H9 (cell line): ENCODE measurements around the gene NUP54. TPM values are rescaled to one million over a fixed set of nuclear protein-coding genes. Genes with fewer than 3 reads are reported as not detected.

Experiments
- DNase-seq: peaks from one replicate; pipeline ENCODE4 v3.0.0-alpha.2; 2017
- H2AFZ ChIP-seq: one replicate; pipeline ENCODE4 v1.6.1; 2013; ENCODE audit warnings: mild to moderate bottlenecking, low read length, control low read depth, moderate library complexity
- H2AK5ac ChIP-seq: 2 replicates; pipeline ENCODE4 v1.6.1; 2013; ENCODE audit warnings: low read length, control low read depth, mixed read lengths; ENCODE audit not compliant: insufficient read length
- H2BK120ac ChIP-seq: one replicate; pipeline ENCODE4 v1.6.1; 2013; ENCODE audit warnings: low read depth, mild to moderate bottlenecking, low read length, control low read depth, inconsistent platforms; ENCODE audit not compliant: poor library complexity, severe bottlenecking
- H2BK12ac ChIP-seq: 2 replicates; pipeline ENCODE4 v1.6.1; 2013; ENCODE audit warnings: low read length, control low read depth, mixed read lengths, low read depth; ENCODE audit not compliant: insufficient read length
- H2BK15ac ChIP-seq: 2 replicates; pipeline ENCODE4 v1.6.1; 2013; ENCODE audit warnings: low read depth, low read length, control low read depth
- H2BK20ac ChIP-seq: one replicate; pipeline ENCODE4 v1.6.1; 2013; ENCODE audit warnings: low read depth, mild to moderate bottlenecking, low read length, control low read depth, inconsistent platforms; ENCODE audit not compliant: poor library complexity, severe bottlenecking
- H2BK5ac ChIP-seq: 2 replicates; pipeline ENCODE4 v1.6.1; 2013; ENCODE audit warnings: low read length, control low read depth, mixed read lengths; ENCODE audit not compliant: insufficient read length
- H3K14ac ChIP-seq: 2 replicates; pipeline ENCODE4 v1.6.1; 2013; ENCODE audit warnings: low read length, control low read depth; ENCODE audit not compliant: insufficient read depth
- H3K18ac ChIP-seq: 2 replicates; pipeline ENCODE4 v1.6.1; 2013; ENCODE audit warnings: low read depth, mild to moderate bottlenecking, mixed read lengths, low read length, control low read depth; ENCODE audit not compliant: insufficient read length
- H3K23ac ChIP-seq: 2 replicates; pipeline ENCODE4 v1.6.1; 2013; ENCODE audit warnings: low read length, control low read depth, mixed read lengths, low read depth; ENCODE audit not compliant: insufficient read length
- H3K23me2 ChIP-seq: 2 replicates; pipeline ENCODE4 v1.6.1; 2013; ENCODE audit warnings: low read depth, mild to moderate bottlenecking, mixed read lengths, low read length, control low read depth; ENCODE audit not compliant: insufficient read length, poor library complexity, severe bottlenecking
- H3K27ac ChIP-seq: 2 replicates; pipeline ENCODE4 v1.5.1; 2013; ENCODE audit warnings: low read length, control low read depth, mixed read lengths, low read depth; ENCODE audit not compliant: insufficient read length
- H3K27me3 ChIP-seq: 2 replicates; pipeline ENCODE4 v1.6.1; 2013; ENCODE audit warnings: low read length, control low read depth, inconsistent platforms; ENCODE audit not compliant: insufficient read depth
- H3K4ac ChIP-seq: 2 replicates; pipeline ENCODE4 v1.6.1; 2013; ENCODE audit warnings: low read depth, mild to moderate bottlenecking, control low read depth, inconsistent platforms, low read length, moderate library complexity
- H3K4me1 ChIP-seq: 2 replicates; pipeline ENCODE4 v1.6.1; 2013; ENCODE audit warnings: low read length, control low read depth, inconsistent platforms; ENCODE audit not compliant: insufficient read depth
- H3K4me2 ChIP-seq: 2 replicates; pipeline ENCODE4 v1.6.1; 2013; ENCODE audit warnings: low read length, control low read depth, mixed read lengths; ENCODE audit not compliant: insufficient read length, insufficient read depth
- H3K56ac ChIP-seq: 2 replicates; pipeline ENCODE4 v1.6.1; 2013; ENCODE audit warnings: low read depth, mild to moderate bottlenecking, mixed read lengths, low read length, control low read depth; ENCODE audit not compliant: insufficient read length
- H3K79me1 ChIP-seq: 2 replicates; pipeline ENCODE4 v1.6.1; 2013; ENCODE audit warnings: low read depth, mild to moderate bottlenecking, moderate library complexity, low read length, control low read depth, inconsistent platforms; ENCODE audit not compliant: insufficient read depth, poor library complexity, severe bottlenecking
- H3K79me2 ChIP-seq: 2 replicates; pipeline ENCODE4 v1.6.1; 2013; ENCODE audit warnings: low read length, control low read depth, inconsistent platforms; ENCODE audit not compliant: insufficient read depth
- H3K9ac ChIP-seq: 2 replicates; pipeline ENCODE4 v1.6.1; 2013; ENCODE audit warnings: low read length, control low read depth, mixed read lengths; ENCODE audit not compliant: insufficient read length; ENCODE audit errors: extremely low read depth
- H3K9me3 ChIP-seq: one replicate; pipeline ENCODE4 v1.6.1; 2013; ENCODE audit warnings: low read depth, low read length, inconsistent platforms; ENCODE audit not compliant: control insufficient read depth
- H3T11ph ChIP-seq: one replicate; pipeline ENCODE4 v1.6.1; 2013; ENCODE audit warnings: mild to moderate bottlenecking, low read length, control low read depth, inconsistent platforms
- H4K20me1 ChIP-seq: one replicate; pipeline ENCODE4 v1.6.1; 2013; ENCODE audit not compliant: control insufficient read depth, insufficient read length, insufficient read depth
- H4K5ac ChIP-seq: 2 replicates; pipeline ENCODE4 v1.6.1; 2013; ENCODE audit warnings: low read depth, mild to moderate bottlenecking, mixed read lengths, low read length, control low read depth; ENCODE audit not compliant: insufficient read length
- H4K8ac ChIP-seq: replicated peaks from 2 replicates; pipeline ENCODE4 v1.6.1; 2013; ENCODE audit warnings: low read length, control low read depth, mixed read lengths, low read depth; ENCODE audit not compliant: insufficient read length
- H4K91ac ChIP-seq: 2 replicates; pipeline ENCODE4 v1.6.1; 2013; ENCODE audit warnings: low read depth, mild to moderate bottlenecking, moderate library complexity, mixed read lengths, low read length, control low read depth; ENCODE audit not compliant: insufficient read length
- H3K27ac Mint-ChIP-seq, 3 experiments: 2 replicates in 2 of 3; 3 replicates in 1 of 3; pipeline ENCODE4 v1.8.0; 2020 to 2021; ENCODE audit warnings: mixed read lengths in 3 of 3, mild to moderate bottlenecking in 1 of 3, moderate library complexity in 1 of 3
- H3K27me3 Mint-ChIP-seq: 2 replicates; pipeline ENCODE4 v1.8.0; 2021; ENCODE audit warnings: low read depth, mild to moderate bottlenecking, moderate library complexity, mixed read lengths
- H3K36me3 Mint-ChIP-seq, 3 experiments: 2 replicates in 2 of 3; 3 replicates in 1 of 3; pipeline ENCODE4 v1.8.0; 2020 to 2021; ENCODE audit warnings: low read depth in 3 of 3, mixed read lengths in 3 of 3; ENCODE audit not compliant: insufficient read depth in 1 of 3
- H3K4me1 Mint-ChIP-seq, 2 experiments: 2 replicates each; pipeline ENCODE4 v1.8.0; 2020; ENCODE audit warnings: mixed read lengths in 2 of 2
- H3K4me3 Mint-ChIP-seq, 2 experiments: 2 replicates in 1 of 2; 3 replicates in 1 of 2; pipeline ENCODE4 v1.8.0; 2020 to 2021; ENCODE audit warnings: mild to moderate bottlenecking in 2 of 2, mixed read lengths in 2 of 2, moderate library complexity in 1 of 2
- H3K9me3 Mint-ChIP-seq, 2 experiments: 2 replicates in 1 of 2; 3 replicates in 1 of 2; pipeline ENCODE4 v1.8.0; 2020; ENCODE audit warnings: mild to moderate bottlenecking in 2 of 2, mixed read lengths in 2 of 2, moderate library complexity in 1 of 2
- CTCF ChIP-seq: fragments of 200-600 bp; sonication (generic); conservative IDR thresholded peaks from 3 replicates; pipeline ENCODE4 v1.8.0; 2021; ENCODE audit warnings: antibody characterized with exemption, mild to moderate bottlenecking
- WGBS: extraction: QIAGEN DNeasy Blood & Tissue Kit; methylation state at CpG from one replicate; pipeline ENCODE4 v1.1.7; 2013; ENCODE audit warnings: missing lambda C conversion rate, low lambda C conversion rate, mixed read lengths; ENCODE audit not compliant: insufficient read length; ENCODE audit errors: extremely low coverage; 5-methylcytosine and 5-hydroxymethylcytosine counted together
- total RNA-seq: library from RNA; stranded (reverse); gene quantifications from 2 replicates; pipeline ENCODE4 v1.2.1, GENCODE V29; 2021

The NUP54 gene
- total RNA-seq, 1 experiment from 2014 or later, result 129 TPM

GRCh38 chr4:76160355-76160754, 12.2 kb upstream of the NUP54 start:
- no peak overlapping the region for H2AFZ ChIP-seq
- DNase-seq, result no peak
- no peaks in the 10 kb centered on the region for H3K27me3 Mint-ChIP-seq
- H3K9ac ChIP-seq, result no peak overlapping the region
- H3K4me2 ChIP-seq, result no peak overlapping the region
- no peak overlapping the region for H3T11ph ChIP-seq
- no peak overlapping the region for H3K56ac ChIP-seq
- H3K79me1 ChIP-seq, result no peaks in the 10 kb centered on the region
- H3K79me2 ChIP-seq, result no peaks in the 10 kb centered on the region
- H3K27me3 ChIP-seq, result no peaks in the 10 kb centered on the region
- H3K14ac ChIP-seq, result no peak overlapping the region
- no peak overlapping the region for H4K91ac ChIP-seq
- no peaks in the 10 kb centered on the region for H3K9me3 ChIP-seq
- no peak overlapping the region for H3K27ac Mint-ChIP-seq
- no peaks in the 10 kb centered on the region for H3K23me2 ChIP-seq
- no peak overlapping the region for H2BK5ac ChIP-seq
- H4K20me1 ChIP-seq, result no peaks in the 10 kb centered on the region
- no peak overlapping the region for H3K18ac ChIP-seq
- no peaks in the 10 kb centered on the region for H3K4me1 ChIP-seq
- H4K8ac ChIP-seq, result no peak overlapping the region
- no peak overlapping the region for H3K23ac ChIP-seq
- H2BK12ac ChIP-seq, result no peak overlapping the region
- H3K9me3 Mint-ChIP-seq, result no peaks in the 10 kb centered on the region
- no peak overlapping the region for H2AK5ac ChIP-seq
- no peak for TF ChIP-seq CTCF
- no peak overlapping the region for H2BK120ac ChIP-seq
- H2BK15ac ChIP-seq, result no peak overlapping the region
- no peaks in the 10 kb centered on the region for H3K4me1 Mint-ChIP-seq
- H3K4me3 Mint-ChIP-seq, result no peak overlapping the region
- H3K36me3 Mint-ChIP-seq, result peaks cover 6 to 31% (median 9%) of the 10 kb centered on the region in 3 experiments; a peak in 5 of 7 replicates
- no peak overlapping the region for H4K5ac ChIP-seq
- WGBS, result no CpG with 5 or more reads among the region's 2 CpGs
- H3K4ac ChIP-seq, result no peak overlapping the region
- H3K27ac ChIP-seq, result no peak overlapping the region
- H2BK20ac ChIP-seq, result no peak overlapping the region
